Stomach (tissue), 9 donors: ENCODE data around the gene MYBBP1A. TPM values are rescaled to one million over a fixed set of nuclear protein-coding genes. Genes with fewer than 3 reads are reported as not detected.

ENCODE experiments used
- DNase-seq, 2 donors: peaks; one replicate each; pipeline versions ENCODE4 v3.0.0 to v3.0.0-alpha.2; 2013 to 2019
- H3K27ac ChIP-seq, 5 donors: fragments of 200-600 bp in 4 of 5; sonication (generic) in 4 of 5; one replicate each; pipeline ENCODE4 v1.5.1; 2013 to 2019; ENCODE audit warnings: mild to moderate bottlenecking in 1 of 5, moderate library complexity in 1 of 5
- H3K27me3 ChIP-seq, 3 donors: fragments of 200-600 bp; sonication (generic); one replicate each; pipeline ENCODE4 v1.5.1; 2017 to 2019; ENCODE audit warnings: mixed run types in 1 of 3
- H3K36me3 ChIP-seq, 4 donors: fragments of 200-600 bp; sonication (generic); 1 replicate in 3 of 4; 2 replicates in 1 of 4; pipeline ENCODE4 v1.5.1; 2016 to 2019
- H3K4me1 ChIP-seq, 4 donors: fragments of 200-600 bp; sonication (generic); one replicate each; pipeline ENCODE4 v1.5.1; 2016 to 2019
- H3K4me3 ChIP-seq, 4 donors: fragments of 200-600 bp; sonication (generic) in 3 of 4; one replicate each; pipeline ENCODE4 v1.5.1; 2016 to 2019; ENCODE audit warnings: mild to moderate bottlenecking in 1 of 4
- H3K9me3 ChIP-seq, 4 donors: fragments of 200-600 bp; sonication (generic); one replicate each; pipeline ENCODE4 v1.5.1; 2016 to 2019
- CTCF ChIP-seq, 7 experiments: fragments of 450-650 bp in 4 of 7; fragments of 200-600 bp in 3 of 7; sonication (generic) in 3 of 7; IDR thresholded peaks; one replicate each; pipeline ENCODE4 v1.5.1; 2016 to 2019; ENCODE audit warnings: antibody characterized with exemption in 7 of 7, control low read depth in 2 of 7, mild to moderate bottlenecking in 1 of 7
- EP300 ChIP-seq: sonication (generic); formaldehyde crosslinking; IDR thresholded peaks from one replicate; pipeline ENCODE4 v1.6.1; 2017; ENCODE audit warnings: antibody characterized with exemption
- POLR2A ChIP-seq, 4 donors: fragments of 450-650 bp; IDR thresholded peaks; one replicate each; pipeline ENCODE4 v1.6.1; 2016; ENCODE audit warnings: antibody characterized with exemption in 4 of 4, control low read depth in 2 of 4, mild to moderate bottlenecking in 1 of 4, moderate library complexity in 1 of 4
- POLR2AphosphoS5 ChIP-seq, 3 donors: sonication (generic); formaldehyde crosslinking; IDR thresholded peaks; one replicate each; pipeline ENCODE4 v1.6.1; 2016; ENCODE audit warnings: antibody characterized with exemption in 3 of 3
- WGBS, 5 donors: extraction: QIAGEN DNeasy Blood & Tissue Kit in 3 of 5; methylation state at CpG; one replicate each; pipeline versions ENCODE4 v1.1.5 to v1.1.7; 2013 to 2018; 5-methylcytosine and 5-hydroxymethylcytosine counted together
- intact Hi-C: fragments of 100-400 bp; cut with DNase I; formaldehyde crosslinking; loops from one replicate; pipeline ENCODE4 v1.15.1; 2023; ENCODE audit warnings: low total_unique reads
- polyA plus RNA-seq, 3 donors: library from polyadenylated mRNA; stranded (reverse); fragments of 200-250 nt; gene quantifications; one replicate each; pipeline ENCODE4 v1.2.3, GENCODE V29; 2013
- total RNA-seq, 5 donors: library from RNA; depleted of rRNA; stranded (reverse); fragments of >200 nt; gene quantifications; one replicate each; pipeline versions ENCODE4 v1.1.0 to v1.2.3, GENCODE V29; 2014 to 2016
- donor health status: healthy with polysubstance abuse.
- donor health status: Bipolar disorder and iron deficiency.
- donor health status: healthy.

The MYBBP1A gene
- total and polyA plus RNA-seq, 8 donors, result 14.1 to 237 (median 44.5) TPM

DNA sequence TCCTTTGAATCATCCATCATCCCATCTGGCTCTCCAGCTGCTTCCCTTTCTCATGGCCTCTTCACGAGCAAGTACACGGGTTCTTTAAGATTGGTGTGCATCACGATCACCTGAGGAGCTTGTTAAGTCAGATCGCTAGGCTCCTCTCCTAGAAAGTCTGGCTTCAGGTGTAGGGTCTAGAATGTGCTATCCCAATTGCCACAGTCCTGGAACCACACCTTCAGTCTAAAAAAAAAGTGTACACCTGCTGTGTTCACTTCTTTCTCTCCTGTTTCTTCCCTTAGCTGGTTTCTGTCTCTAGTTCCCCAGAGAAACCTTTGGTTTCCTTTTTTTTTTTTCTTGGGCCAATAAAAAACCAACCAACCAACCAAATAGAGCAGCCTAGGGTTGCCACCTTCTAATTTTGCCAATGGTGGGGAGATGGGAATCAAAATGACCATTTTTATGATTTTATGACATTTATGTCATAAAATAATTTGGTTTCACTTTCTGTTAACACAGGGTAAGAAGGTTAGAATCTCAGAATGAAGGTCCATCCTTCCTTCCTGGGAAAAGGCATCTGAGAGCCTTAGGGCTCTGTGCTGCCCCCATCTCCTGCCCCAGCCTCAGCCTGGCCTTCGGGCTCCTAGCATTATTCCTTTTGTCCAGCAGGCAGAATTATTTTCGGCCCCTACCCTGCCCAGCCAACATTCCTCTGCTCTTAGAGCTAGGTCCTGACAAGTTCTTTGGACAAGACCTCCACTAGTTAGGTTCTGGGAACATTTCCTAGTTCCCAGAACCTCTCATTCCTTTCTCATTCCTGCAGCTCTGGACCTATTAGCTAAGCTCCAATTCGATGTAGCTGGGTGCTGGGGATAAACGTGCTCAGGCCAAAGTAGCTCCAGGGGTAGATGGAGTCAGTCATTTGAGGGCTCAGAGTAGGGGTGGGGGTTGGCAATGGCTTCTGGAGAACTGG lies 7.1 kb upstream of the MYBBP1A start:
- Histone ChIP-seq H3K4me1 (peaks cover 4 to 40% (median 22%) of the 10 kb centered on the region in 4 donors), H3K27ac (peak overlapping the region in 2 of 5 donors; percentile 22 to 52), H3K36me3 (no peaks in the 10 kb centered on the region), H3K9me3 (no peaks in the 10 kb centered on the region), H3K27me3 (no peaks in the 10 kb centered on the region), H3K4me3 (no peak overlapping the region)
- TF ChIP-seq POLR2A (IDR thresholded peaks at IDR 0.05), result no peak
- TF ChIP-seq POLR2AphosphoS5 (IDR thresholded peaks at IDR 0.05), result no peak
- no peak for TF ChIP-seq CTCF (IDR thresholded peaks at IDR 0.05)
- no peak for TF ChIP-seq EP300
- WGBS, 5 donors, result 63 to 81% (median 76%) methylated on average over 8 of the region's 8 CpGs
- no peak for DNase-seq
- intact Hi-C loops, result no loop called here

DNA sequence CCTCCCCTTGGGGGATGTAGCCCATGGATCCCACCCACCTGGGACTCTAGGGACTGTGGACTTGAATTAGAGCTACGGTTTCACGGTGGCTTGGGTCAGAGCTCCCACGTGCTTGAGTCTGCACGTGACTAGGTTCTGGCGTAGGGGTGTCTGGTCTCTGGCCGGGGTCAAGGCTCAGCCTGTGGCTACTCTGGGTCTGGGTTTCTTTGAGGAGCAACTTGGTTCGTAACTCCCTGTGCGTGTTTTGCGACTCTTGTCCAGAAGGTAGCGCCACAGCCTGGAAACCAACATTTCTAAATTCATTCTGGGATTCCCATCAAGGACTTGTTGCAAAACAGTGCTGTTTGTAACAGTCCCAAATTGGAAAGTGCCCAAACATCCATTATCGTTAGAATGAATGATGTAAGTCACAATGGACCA lies 5.7 kb upstream of the MYBBP1A start:
- no peaks in the 10 kb centered on the region for H3K27me3 ChIP-seq
- 53 to 70% (median 54%) methylated on average over 11 of the region's 11 CpGs for WGBS, 5 donors
- H3K27ac ChIP-seq, result no peak overlapping the region
- intact Hi-C loops, result no loop called here
- TF ChIP-seq POLR2A (IDR thresholded peaks at IDR 0.05) (no peak), POLR2AphosphoS5 (IDR thresholded peaks at IDR 0.05) (no peak), CTCF (IDR thresholded peaks at IDR 0.05) (no peak), EP300 (no peak)
- no peaks in the 10 kb centered on the region for H3K36me3 ChIP-seq
- peaks cover 7 to 37% (median 29%) of the 10 kb centered on the region in 4 donors for H3K4me1 ChIP-seq
- H3K9me3 ChIP-seq, result no peaks in the 10 kb centered on the region
- H3K4me3 ChIP-seq, result no peak overlapping the region
- DNase-seq, result no peak

GRCh38 chr17:4560421-4560820 lies 5.2 kb upstream of the MYBBP1A start, which contains the start of gene GGT6:
GGT6 (minus strand) TSS chr17:4560577; CDS start chr17:4560521, 56 bp downstream.
- Histone ChIP-seq H3K27ac (peak within 1 kb of the TSS; percentile 69 to 73 (median 70)), H3K9me3 (no peaks in the 10 kb centered on the region), H3K27me3 (no peaks in the 10 kb centered on the region), H3K4me3 (peak within 1 kb of the TSS; percentile 18 to 41 (median 34)), H3K4me1 (peaks cover 9 to 37% (median 30%) of the 10 kb centered on the region in 4 donors), H3K36me3 (no peaks in the 10 kb centered on the region)
- DNase-seq, result peak; percentile 88 to 93
- intact Hi-C loops, result no loop called here
- TF ChIP-seq EP300 (no peak), POLR2A (IDR thresholded peaks at IDR 0.05) (no peak), POLR2AphosphoS5 (IDR thresholded peaks at IDR 0.05) (peak in 2 of 3 donors; percentile 60 to 72)
- 25 to 57% (median 43%) methylated on average over 7 to 12 of the region's 12 CpGs for WGBS, 5 donors

- DNase-seq, result peak in 1 of 2 donors; percentile 55
- Histone ChIP-seq H3K9me3 (no peaks in the 10 kb centered on the region), H3K4me3 (peak overlapping the region; percentile 18 to 41 (median 34)), H3K27me3 (no peaks in the 10 kb centered on the region), H3K4me1 (peaks cover 10 to 40% (median 29%) of the 10 kb centered on the region in 4 donors), H3K27ac (peak overlapping the region; percentile 69 to 73 (median 70)), H3K36me3 (no peaks in the 10 kb centered on the region)
- intact Hi-C loops, result no loop called here
- TF ChIP-seq POLR2AphosphoS5 (IDR thresholded peaks at IDR 0.05), result no peak
- TF ChIP-seq EP300, result no peak
- TF ChIP-seq CTCF (IDR thresholded peaks at IDR 0.05), result no peak
- TF ChIP-seq POLR2A (IDR thresholded peaks at IDR 0.05), result no peak
- 29 to 77% (median 42%) methylated on average over 5 of the region's 5 CpGs for WGBS, 5 donors
Measured at GRCh38 chr17:4559966-4560365, 4.8 kb upstream of the MYBBP1A start.
